GM23338 (cell line): ENCODE results near the gene MTCH2. TPM values are rescaled to one million over a fixed set of nuclear protein-coding genes. Genes with fewer than 3 reads are reported as not detected.

ENCODE experiments used
- ATAC-seq: fragments of 200-7000 bp; cut with Tn5 transposase; 3 replicates; pipeline ENCODE4 v1.9.1; 2020
- DNase-seq: peaks from one replicate; pipeline ENCODE4 v3.0.0-alpha.2; 2015; ENCODE audit warnings: low spot score
- H2AFZ ChIP-seq: fragments of 200-600 bp; sonication (generic); 2 replicates; pipeline ENCODE4 v1.8.0; 2016; ENCODE audit warnings: antibody characterized with exemption, mild to moderate bottlenecking, moderate library complexity
- H3F3A ChIP-seq: fragments of 200-600 bp; sonication (generic); replicated peaks from 2 replicates; pipeline ENCODE4 v1.8.0; 2017; ENCODE audit warnings: antibody characterized with exemption, mixed run types, low read depth
- H3K27ac ChIP-seq: fragments of 200-600 bp; sonication (generic); 2 replicates; pipeline ENCODE4 v1.6.1; 2016; ENCODE audit warnings: low read depth
- H3K27me3 ChIP-seq: fragments of 200-600 bp; sonication (generic); 2 replicates; pipeline ENCODE4 v1.8.0; 2016; ENCODE audit warnings: mild to moderate bottlenecking, mixed run types, moderate library complexity; ENCODE audit not compliant: insufficient read depth
- H3K36me3 ChIP-seq: fragments of 200-600 bp; sonication (generic); 2 replicates; pipeline ENCODE4 v1.8.0; 2016; ENCODE audit warnings: mild to moderate bottlenecking; ENCODE audit not compliant: insufficient read depth
- H3K4me1 ChIP-seq: fragments of 200-600 bp; sonication (generic); 2 replicates; pipeline ENCODE4 v1.8.0; 2016; ENCODE audit warnings: mild to moderate bottlenecking, moderate library complexity; ENCODE audit not compliant: insufficient read depth
- H3K4me2 ChIP-seq: fragments of 200-600 bp; sonication (generic); 2 replicates; pipeline ENCODE4 v1.7.1; 2017; ENCODE audit warnings: mixed run types
- H3K4me3 ChIP-seq: fragments of 200-600 bp; sonication (generic); 2 replicates; pipeline ENCODE4 v1.6.1; 2016; ENCODE audit warnings: mixed run types
- H3K79me2 ChIP-seq: fragments of 200-600 bp; sonication (generic); replicated peaks from 2 replicates; pipeline ENCODE4 v1.8.0; 2017; ENCODE audit warnings: mild to moderate bottlenecking; ENCODE audit not compliant: insufficient read depth
- H3K9me2 ChIP-seq: fragments of 200-600 bp; sonication (generic); 2 replicates; pipeline ENCODE4 v1.8.0; 2017; ENCODE audit not compliant: insufficient read depth
- H4K20me1 ChIP-seq: fragments of 200-600 bp; sonication (generic); replicated peaks from 2 replicates; pipeline ENCODE4 v1.8.0; 2017; ENCODE audit warnings: mild to moderate bottlenecking; ENCODE audit not compliant: insufficient read depth
- H3K27ac Mint-ChIP-seq: 2 replicates; pipeline ENCODE4 v1.8.0; 2020; ENCODE audit warnings: inconsistent platforms, mild to moderate bottlenecking, moderate library complexity, mixed read lengths
- H3K27me3 Mint-ChIP-seq: 3 replicates; pipeline ENCODE4 v1.8.0; 2022; ENCODE audit warnings: low read depth, mild to moderate bottlenecking, moderate library complexity, mixed read lengths, inconsistent platforms; ENCODE audit not compliant: insufficient read depth, poor library complexity
- H3K36me3 Mint-ChIP-seq: 3 replicates; pipeline ENCODE4 v1.8.0; 2021; ENCODE audit warnings: low read depth, mild to moderate bottlenecking, inconsistent platforms, moderate library complexity, mixed read lengths
- H3K4me1 Mint-ChIP-seq: 3 replicates; pipeline ENCODE4 v1.8.0; 2020; ENCODE audit warnings: mild to moderate bottlenecking, inconsistent platforms, mixed read lengths
- H3K4me3 Mint-ChIP-seq: 3 replicates; pipeline ENCODE4 v1.8.0; 2021; ENCODE audit warnings: moderate library complexity, mild to moderate bottlenecking, inconsistent platforms, mixed read lengths
- H3K9me3 Mint-ChIP-seq: 3 replicates; pipeline ENCODE4 v1.8.0; 2020; ENCODE audit warnings: moderate library complexity, mild to moderate bottlenecking, inconsistent platforms, mixed read lengths
- CREB1 ChIP-seq: fragments of 250-450 bp; sonication (Bioruptor Pico); IDR thresholded peaks from 2 replicates; pipeline ENCODE4 v1.5.0; 2020; ENCODE audit warnings: low read depth, mild to moderate bottlenecking, moderate library complexity
- EZH2phosphoT487 ChIP-seq: fragments of 200-600 bp; sonication (generic); IDR thresholded peaks from one replicate; pipeline ENCODE4 v1.8.1; 2018; ENCODE audit warnings: antibody characterized with exemption; ENCODE audit not compliant: unreplicated experiment
- JUNB ChIP-seq: IDR thresholded peaks from one replicate; pipeline ENCODE4 v1.6.1; 2016; ENCODE audit warnings: antibody characterized with exemption; ENCODE audit not compliant: unreplicated experiment
- POLR2AphosphoS5 ChIP-seq: IDR thresholded peaks from 2 replicates; pipeline ENCODE4 v1.6.1; 2016; ENCODE audit warnings: antibody characterized with exemption, low read depth
- polyA plus RNA-seq: library from polyadenylated mRNA; unstranded; fragments of >200 nt; fragmentation: Nextera tagmentation; extraction: Ambion mirVana; gene quantifications from 2 replicates; pipeline ENCODE4 v1.2.1, GENCODE V29; 2016
- total RNA-seq: library from RNA; depleted of rRNA; stranded (reverse); fragments of >200 nt; shearing (Covaris generic); gene quantifications from 2 replicates; pipeline ENCODE4 v1.2.3, GENCODE V29; 2014
- TF ChIP-seq, protein P1 (sequence below): fragments of 250-450 bp; sonication (Bioruptor Pico); IDR thresholded peaks from 2 replicates; pipeline ENCODE4 v1.5.0; 2020; ENCODE audit warnings: mild to moderate bottlenecking, moderate library complexity

Gene MTCH2
- total and polyA plus RNA-seq, 2 experiments from 2014 or later, result 90.9 to 155 TPM

DNA sequence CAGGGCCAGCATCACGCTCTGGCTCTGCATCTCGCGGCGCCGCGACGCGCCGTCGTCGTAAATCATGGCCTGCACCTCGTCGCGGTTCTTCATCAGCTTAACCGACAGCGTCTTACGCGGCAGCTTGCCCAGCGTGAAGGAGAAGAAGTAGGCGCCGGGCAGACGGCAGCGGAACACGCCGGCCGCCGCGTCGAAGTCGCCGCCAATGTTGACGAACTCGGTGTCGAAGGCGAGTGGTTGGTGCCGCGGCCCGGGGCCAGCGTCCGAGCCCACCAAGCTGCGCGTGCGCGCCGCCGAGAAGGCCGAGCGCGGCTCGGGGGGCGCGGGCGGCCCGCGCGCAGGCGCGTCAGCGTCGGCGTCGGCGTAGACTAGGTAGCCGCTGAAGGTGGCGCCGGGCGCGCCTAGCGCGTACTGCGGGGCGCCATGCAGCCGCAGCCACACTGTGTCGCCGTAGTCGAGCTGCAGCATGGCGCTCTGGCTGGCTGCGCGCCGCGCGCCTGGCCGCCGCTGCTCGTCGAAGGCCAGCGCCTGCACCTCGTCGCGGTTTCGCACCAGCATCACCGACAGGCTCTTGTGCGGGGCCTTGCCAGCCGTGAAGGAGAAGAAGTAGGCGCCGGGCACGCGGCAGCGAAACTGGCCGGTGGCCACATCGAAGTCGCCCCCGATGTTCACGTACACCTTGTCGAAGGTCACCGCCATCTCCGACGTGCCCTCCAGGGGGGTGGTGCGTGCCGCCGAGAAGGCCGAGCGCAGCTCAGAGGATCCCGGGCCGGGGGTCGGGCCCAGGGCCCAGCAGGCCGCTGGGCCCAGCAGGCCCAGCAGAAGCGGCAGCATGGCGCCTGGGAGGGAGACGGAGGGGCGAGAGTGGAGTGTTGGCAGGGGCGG, 52.1 kb downstream of the MTCH2 start:
- Histone ChIP-seq H3K27ac (no peak overlapping the region), H3K4me3 (peak overlapping the region; percentile 53), H3K79me2 (no peaks in the 10 kb centered on the region), H3K4me1 (peaks cover 23% of the 10 kb centered on the region), H3K27me3 (peaks cover 60% of the 10 kb centered on the region), H3K36me3 (no peaks in the 10 kb centered on the region), H3K4me2 (peak overlapping the region; percentile 77), H3F3A (no peaks in the 10 kb centered on the region), H3K9me2 (0 out of 2 replicates have a peak, but pooled peaks cover 6% of the 10 kb centered on the region), H2AFZ (peak overlapping the region; percentile 94; the same call in 1 of the 2 replicates), H4K20me1 (peaks cover 5% of the 10 kb centered on the region; the same call in 1 of the 2 replicates)
- DNase-seq, result peak; percentile 89
- H3K9me3 Mint-ChIP-seq, result no peaks in the 10 kb centered on the region
- peaks cover 21% of the 10 kb centered on the region for H3K4me1 Mint-ChIP-seq
- peaks cover 55% of the 10 kb centered on the region for H3K27me3 Mint-ChIP-seq
- H3K36me3 Mint-ChIP-seq, result peaks cover 2% of the 10 kb centered on the region; the same call in 2 of the 3 replicates
- peak; percentile 57 for TF ChIP-seq POLR2AphosphoS5
- no peak for TF ChIP-seq EZH2phosphoT487
- peak; percentile 41 for TF ChIP-seq CREB1 (CRISPR knock-in tag)
- TF ChIP-seq JUNB, result no peak
- TF ChIP-seq, protein P1, sequence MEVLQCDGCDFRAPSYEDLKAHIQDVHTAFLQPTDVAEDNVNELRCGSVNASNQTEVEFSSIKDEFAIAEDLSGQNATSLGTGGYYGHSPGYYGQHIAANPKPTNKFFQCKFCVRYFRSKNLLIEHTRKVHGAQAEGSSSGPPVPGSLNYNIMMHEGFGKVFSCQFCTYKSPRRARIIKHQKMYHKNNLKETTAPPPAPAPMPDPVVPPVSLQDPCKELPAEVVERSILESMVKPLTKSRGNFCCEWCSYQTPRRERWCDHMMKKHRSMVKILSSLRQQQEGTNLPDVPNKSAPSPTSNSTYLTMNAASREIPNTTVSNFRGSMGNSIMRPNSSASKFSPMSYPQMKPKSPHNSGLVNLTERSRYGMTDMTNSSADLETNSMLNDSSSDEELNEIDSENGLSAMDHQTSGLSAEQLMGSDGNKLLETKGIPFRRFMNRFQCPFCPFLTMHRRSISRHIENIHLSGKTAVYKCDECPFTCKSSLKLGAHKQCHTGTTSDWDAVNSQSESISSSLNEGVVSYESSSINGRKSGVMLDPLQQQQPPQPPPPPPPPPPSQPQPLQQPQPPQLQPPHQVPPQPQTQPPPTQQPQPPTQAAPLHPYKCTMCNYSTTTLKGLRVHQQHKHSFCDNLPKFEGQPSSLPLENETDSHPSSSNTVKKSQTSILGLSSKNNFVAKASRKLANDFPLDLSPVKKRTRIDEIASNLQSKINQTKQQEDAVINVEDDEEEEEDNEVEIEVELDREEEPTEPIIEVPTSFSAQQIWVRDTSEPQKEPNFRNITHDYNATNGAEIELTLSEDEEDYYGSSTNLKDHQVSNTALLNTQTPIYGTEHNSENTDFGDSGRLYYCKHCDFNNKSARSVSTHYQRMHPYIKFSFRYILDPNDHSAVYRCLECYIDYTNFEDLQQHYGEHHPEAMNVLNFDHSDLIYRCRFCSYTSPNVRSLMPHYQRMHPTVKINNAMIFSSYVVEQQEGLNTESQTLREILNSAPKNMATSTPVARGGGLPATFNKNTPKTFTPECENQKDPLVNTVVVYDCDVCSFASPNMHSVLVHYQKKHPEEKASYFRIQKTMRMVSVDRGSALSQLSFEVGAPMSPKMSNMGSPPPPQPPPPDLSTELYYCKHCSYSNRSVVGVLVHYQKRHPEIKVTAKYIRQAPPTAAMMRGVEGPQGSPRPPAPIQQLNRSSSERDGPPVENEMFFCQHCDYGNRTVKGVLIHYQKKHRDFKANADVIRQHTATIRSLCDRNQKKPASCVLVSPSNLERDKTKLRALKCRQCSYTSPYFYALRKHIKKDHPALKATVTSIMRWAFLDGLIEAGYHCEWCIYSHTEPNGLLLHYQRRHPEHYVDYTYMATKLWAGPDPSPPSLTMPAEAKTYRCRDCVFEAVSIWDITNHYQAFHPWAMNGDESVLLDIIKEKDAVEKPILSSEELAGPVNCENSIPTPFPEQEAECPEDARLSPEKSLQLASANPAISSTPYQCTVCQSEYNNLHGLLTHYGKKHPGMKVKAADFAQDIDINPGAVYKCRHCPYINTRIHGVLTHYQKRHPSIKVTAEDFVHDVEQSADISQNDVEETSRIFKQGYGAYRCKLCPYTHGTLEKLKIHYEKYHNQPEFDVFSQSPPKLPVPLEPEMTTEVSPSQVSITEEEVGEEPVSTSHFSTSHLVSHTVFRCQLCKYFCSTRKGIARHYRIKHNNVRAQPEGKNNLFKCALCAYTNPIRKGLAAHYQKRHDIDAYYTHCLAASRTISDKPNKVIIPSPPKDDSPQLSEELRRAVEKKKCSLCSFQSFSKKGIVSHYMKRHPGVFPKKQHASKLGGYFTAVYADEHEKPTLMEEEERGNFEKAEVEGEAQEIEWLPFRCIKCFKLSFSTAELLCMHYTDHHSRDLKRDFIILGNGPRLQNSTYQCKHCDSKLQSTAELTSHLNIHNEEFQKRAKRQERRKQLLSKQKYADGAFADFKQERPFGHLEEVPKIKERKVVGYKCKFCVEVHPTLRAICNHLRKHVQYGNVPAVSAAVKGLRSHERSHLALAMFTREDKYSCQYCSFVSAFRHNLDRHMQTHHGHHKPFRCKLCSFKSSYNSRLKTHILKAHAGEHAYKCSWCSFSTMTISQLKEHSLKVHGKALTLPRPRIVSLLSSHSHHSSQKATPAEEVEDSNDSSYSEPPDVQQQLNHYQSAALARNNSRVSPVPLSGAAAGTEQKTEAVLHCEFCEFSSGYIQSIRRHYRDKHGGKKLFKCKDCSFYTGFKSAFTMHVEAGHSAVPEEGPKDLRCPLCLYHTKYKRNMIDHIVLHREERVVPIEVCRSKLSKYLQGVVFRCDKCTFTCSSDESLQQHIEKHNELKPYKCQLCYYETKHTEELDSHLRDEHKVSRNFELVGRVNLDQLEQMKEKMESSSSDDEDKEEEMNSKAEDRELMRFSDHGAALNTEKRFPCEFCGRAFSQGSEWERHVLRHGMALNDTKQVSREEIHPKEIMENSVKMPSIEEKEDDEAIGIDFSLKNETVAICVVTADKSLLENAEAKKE (CRISPR knock-in tag), result no peak
- H3K27ac Mint-ChIP-seq, result no peak overlapping the region
- peak overlapping the region; percentile 59; the same call in 2 of the 3 replicates for H3K4me3 Mint-ChIP-seq
- ATAC-seq, result peak; percentile 65
